Lung (tissue), 12 donors: ENCODE measurements around the gene SARNP. TPM values are rescaled to one million over a fixed set of nuclear protein-coding genes. Genes with fewer than 3 reads are reported as not detected.

Source experiments
- ATAC-seq: fragments of 200-7000 bp; cut with Tn5 transposase; one replicate; pipeline ENCODE4 v1.9.1; 2020; ENCODE audit warnings: moderate number of reproducible peaks; ENCODE audit not compliant: insufficient read depth, low FRiP score
- DNase-seq, 3 donors: peaks; one replicate each; pipeline ENCODE4 v3.0.0-alpha.2; 2013 to 2017
- H3K27ac ChIP-seq, 2 donors: one replicate each; pipeline ENCODE4 v1.5.1; 2013; ENCODE audit warnings: mild to moderate bottlenecking in 2 of 2, moderate library complexity in 2 of 2, control low read depth in 1 of 2, inconsistent platforms in 1 of 2, low read depth in 1 of 2, low read length in 1 of 2
- H3K27me3 ChIP-seq, 3 donors: one replicate each; pipeline ENCODE4 v1.5.1; 2013; ENCODE audit warnings: low read length in 2 of 3; ENCODE audit not compliant: control insufficient read depth in 3 of 3, insufficient read depth in 3 of 3
- H3K36me3 ChIP-seq, 4 donors: one replicate each; pipeline ENCODE4 v1.5.1; 2013; ENCODE audit warnings: low read length in 4 of 4, mild to moderate bottlenecking in 1 of 4, moderate library complexity in 1 of 4; ENCODE audit not compliant: control insufficient read depth in 4 of 4, insufficient read depth in 4 of 4
- H3K4me1 ChIP-seq, 5 donors: one replicate each; pipeline ENCODE4 v1.5.1; 2013; ENCODE audit warnings: low read length in 5 of 5, mild to moderate bottlenecking in 2 of 5, moderate library complexity in 1 of 5; ENCODE audit not compliant: control insufficient read depth in 5 of 5, insufficient read depth in 5 of 5
- H3K4me3 ChIP-seq: one replicate; pipeline ENCODE4 v1.5.1; 2013; ENCODE audit warnings: mild to moderate bottlenecking, control low read depth, moderate library complexity
- H3K9ac ChIP-seq, 2 donors: one replicate each; pipeline ENCODE4 v1.5.1; 2013; ENCODE audit warnings: low read length in 2 of 2, control low read depth in 1 of 2; ENCODE audit not compliant: insufficient read depth in 1 of 2
- H3K9me3 ChIP-seq, 4 donors: one replicate each; pipeline ENCODE4 v1.5.1; 2013; ENCODE audit warnings: low read length in 3 of 4, mild to moderate bottlenecking in 1 of 4, moderate library complexity in 1 of 4; ENCODE audit not compliant: control insufficient read depth in 4 of 4, insufficient read depth in 3 of 4
- WGBS, 2 donors: extraction: QIAGEN DNeasy Blood & Tissue Kit; methylation state at CpG; one replicate each; pipeline ENCODE4 v1.1.7; 2013; 5-methylcytosine and 5-hydroxymethylcytosine counted together
- polyA plus RNA-seq, 2 donors: library from polyadenylated mRNA; stranded (reverse); fragments of 200-250 nt; gene quantifications; one replicate each; pipeline ENCODE4 v1.2.1, GENCODE V29; 2013
- total RNA-seq, 2 donors: library from RNA; depleted of rRNA in 1 of 2; stranded (reverse); fragments of >200 nt in 1 of 2; gene quantifications; one replicate each; pipeline ENCODE4 v1.2.1, GENCODE V29; 2014 to 2021
- TF ChIP-seq, protein P1 (sequence below): IDR thresholded peaks from 2 replicates; pipeline ENCODE4 v1.5.1; 2012; ENCODE audit warnings: mild to moderate bottlenecking; ENCODE audit errors: control extremely low read depth, extremely low read depth
- donor health status: control.
- donor health status: control.
- donor health status: Bipolar disorder and iron deficiency.
- donor health status: healthy.
- donor health status: DM: yes; HTN: yes; CAD: no.

The SARNP gene
- total and polyA plus RNA-seq, 4 donors = 51.9 to 102 (median 82.2) TPM

DNA sequence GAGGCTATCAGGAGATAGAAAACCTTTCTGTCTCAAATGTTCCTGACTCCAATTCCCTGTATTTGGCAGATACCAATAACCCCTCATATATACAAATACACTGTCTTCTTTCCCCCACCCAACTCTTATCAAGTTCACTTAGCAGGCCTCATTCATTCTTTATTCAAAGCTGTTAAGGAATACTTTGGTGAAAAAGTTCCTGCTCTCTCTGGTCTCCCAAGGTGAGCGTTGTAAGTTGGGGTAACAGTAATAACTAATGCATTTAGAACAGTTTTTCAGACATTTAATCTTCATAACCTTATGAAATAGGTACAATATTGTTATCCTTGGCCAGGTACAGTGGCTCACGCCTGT lies 78.5 kb downstream of the SARNP start:
- no peaks in the 10 kb centered on the region for H3K36me3 ChIP-seq
- no peak overlapping the region for H3K27ac ChIP-seq

DNA sequence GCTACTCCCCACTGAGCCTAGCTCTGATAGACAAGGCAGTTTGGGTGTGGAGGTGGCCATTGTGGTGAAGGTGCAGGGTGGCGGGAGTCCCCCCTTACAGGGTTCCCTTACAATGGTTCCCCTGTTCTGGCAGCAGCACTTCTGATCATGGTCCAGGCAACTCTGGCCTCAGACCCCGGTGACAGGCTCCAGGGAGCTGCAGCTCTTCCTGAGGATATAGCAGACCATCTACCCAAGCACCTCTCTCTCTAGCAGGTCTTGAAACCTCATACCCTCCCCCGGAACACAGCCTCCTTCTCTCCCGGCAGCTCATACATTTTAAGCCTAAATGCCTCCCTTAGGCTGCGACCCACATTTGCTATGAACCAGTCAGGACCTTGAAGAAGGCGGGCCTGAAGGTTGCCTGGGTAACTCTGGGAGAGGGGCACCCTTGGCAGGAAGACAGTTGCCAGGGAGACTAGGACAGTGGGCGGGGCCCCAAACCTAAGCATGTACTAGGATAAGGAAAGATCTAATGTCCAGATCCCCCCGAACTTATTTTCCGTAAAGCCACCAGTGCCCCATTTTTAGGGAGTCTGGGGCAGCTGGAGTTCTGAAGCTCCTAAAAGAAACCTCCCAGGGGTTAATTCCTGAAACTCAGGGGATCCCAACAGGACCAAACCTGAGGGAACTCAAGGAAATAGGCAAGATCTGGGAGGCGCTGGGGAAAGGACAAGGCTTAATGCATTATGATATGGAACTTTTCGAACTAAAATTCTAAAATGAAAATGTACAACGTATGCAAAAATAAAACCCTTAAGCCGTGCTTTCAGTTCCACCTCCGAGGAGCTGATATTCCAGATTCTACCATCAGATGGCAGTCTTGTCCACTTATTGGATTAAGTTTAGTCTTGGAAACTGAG lies 79.2 kb downstream of the SARNP start:
- peak; percentile 94 to 97 (median 96) for DNase-seq
- Histone ChIP-seq H3K4me3 (peak overlapping the region; percentile 24), H3K27ac (peak overlapping the region; percentile 23 to 37), H3K27me3 (no peaks in the 10 kb centered on the region), H3K9me3 (no peaks in the 10 kb centered on the region), H3K4me1 (peaks cover 0 to 31% (median 11%) of the 10 kb centered on the region in 5 donors), H3K36me3 (no peaks in the 10 kb centered on the region), H3K9ac (peak overlapping the region; percentile 59 to 91)
- TF ChIP-seq, protein P1, sequence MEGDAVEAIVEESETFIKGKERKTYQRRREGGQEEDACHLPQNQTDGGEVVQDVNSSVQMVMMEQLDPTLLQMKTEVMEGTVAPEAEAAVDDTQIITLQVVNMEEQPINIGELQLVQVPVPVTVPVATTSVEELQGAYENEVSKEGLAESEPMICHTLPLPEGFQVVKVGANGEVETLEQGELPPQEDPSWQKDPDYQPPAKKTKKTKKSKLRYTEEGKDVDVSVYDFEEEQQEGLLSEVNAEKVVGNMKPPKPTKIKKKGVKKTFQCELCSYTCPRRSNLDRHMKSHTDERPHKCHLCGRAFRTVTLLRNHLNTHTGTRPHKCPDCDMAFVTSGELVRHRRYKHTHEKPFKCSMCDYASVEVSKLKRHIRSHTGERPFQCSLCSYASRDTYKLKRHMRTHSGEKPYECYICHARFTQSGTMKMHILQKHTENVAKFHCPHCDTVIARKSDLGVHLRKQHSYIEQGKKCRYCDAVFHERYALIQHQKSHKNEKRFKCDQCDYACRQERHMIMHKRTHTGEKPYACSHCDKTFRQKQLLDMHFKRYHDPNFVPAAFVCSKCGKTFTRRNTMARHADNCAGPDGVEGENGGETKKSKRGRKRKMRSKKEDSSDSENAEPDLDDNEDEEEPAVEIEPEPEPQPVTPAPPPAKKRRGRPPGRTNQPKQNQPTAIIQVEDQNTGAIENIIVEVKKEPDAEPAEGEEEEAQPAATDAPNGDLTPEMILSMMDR = peak; percentile 96
- 1 to 4% methylated on average over 14 of the region's 14 CpGs for WGBS, 2 donors
- ATAC-seq = peak; percentile 72

More for the DNA sequence above, 78.5 kb downstream of the SARNP start:
- Histone ChIP-seq H3K9me3 (no peaks in the 10 kb centered on the region), H3K4me3 (no peak overlapping the region), H3K9ac (no peak overlapping the region), H3K27me3 (no peaks in the 10 kb centered on the region), H3K4me1 (peaks cover 0 to 32% (median 11%) of the 10 kb centered on the region in 5 donors)
- ATAC-seq = no peak
- WGBS, 2 donors = 78 to 83% methylated on average over 2 of the region's 2 CpGs
- TF ChIP-seq, protein P1 = no peak
- DNase-seq = no peak

DNA sequence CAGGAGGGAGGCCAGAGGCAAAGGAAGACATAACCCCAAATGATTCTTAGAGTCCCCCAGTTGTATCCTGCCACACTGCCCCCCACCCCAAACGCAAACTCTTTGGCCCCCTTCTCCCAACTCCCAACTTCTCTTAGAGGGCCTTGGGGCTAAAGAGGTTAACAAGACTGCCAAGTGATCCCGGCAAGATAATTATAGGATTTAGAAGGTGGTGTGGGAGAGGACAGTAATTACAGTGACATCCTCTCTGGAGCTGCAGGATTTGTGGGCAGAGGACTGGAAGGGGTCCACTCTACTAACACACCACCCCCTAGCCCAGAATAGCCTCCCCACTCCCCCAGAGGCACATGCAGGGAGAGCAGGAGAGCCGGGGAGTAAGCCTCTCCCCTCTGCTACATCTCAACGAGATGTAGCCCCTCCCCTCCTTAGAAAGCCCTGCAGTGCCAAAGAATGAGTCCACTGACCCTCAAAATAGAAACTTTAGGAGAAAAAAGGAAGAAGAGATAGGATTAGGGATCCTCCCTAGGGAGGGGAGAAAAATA lies 79.9 kb downstream of the SARNP start:
- 15 to 18% methylated on average over 4 of the region's 4 CpGs for WGBS, 2 donors
- Histone ChIP-seq H3K27ac (peak overlapping the region in 1 of 2 donors; percentile 23), H3K4me3 (no peak overlapping the region), H3K36me3 (no peaks in the 10 kb centered on the region), H3K9me3 (no peaks in the 10 kb centered on the region), H3K4me1 (peaks cover 0 to 30% (median 11%) of the 10 kb centered on the region in 5 donors), H3K27me3 (no peaks in the 10 kb centered on the region), H3K9ac (peak overlapping the region; percentile 59 to 91)
- ATAC-seq = no peak
- TF ChIP-seq, protein P1 = no peak
- DNase-seq = peak in 2 of 3 donors; percentile 62 to 73
